Vagina (tissue), 2 donors: ENCODE results near the gene ELAVL1.

ENCODE experiments used
- CTCF ChIP-seq, 3 experiments: fragments of 450-650 bp in 2 of 3; fragments of 200-600 bp in 1 of 3; sonication (generic) in 1 of 3; IDR thresholded peaks; one replicate each; pipeline ENCODE4 v1.5.1; 2017 to 2019; ENCODE audit warnings: antibody characterized with exemption in 3 of 3, mild to moderate bottlenecking in 2 of 3, moderate library complexity in 2 of 3
- POLR2AphosphoS5 ChIP-seq, 2 donors: sonication (generic); formaldehyde crosslinking; IDR thresholded peaks; one replicate each; pipeline ENCODE4 v1.9.0; 2017; ENCODE audit warnings: antibody characterized with exemption in 2 of 2, mild to moderate bottlenecking in 2 of 2, low read depth in 1 of 2; ENCODE audit not compliant: insufficient read depth in 1 of 2

GRCh38 chr19:7912144-7912696 lies 93.2 kb downstream of the ELAVL1 start:
- TF ChIP-seq CTCF (IDR thresholded peaks at IDR 0.05) (no peak), POLR2AphosphoS5 (IDR thresholded peaks at IDR 0.05; ENCODE audit: insufficient read depth in 1 of 2, low read depth in 1 of 2) (no peak)
